Pancreas (tissue), 10 donors: Measurements from ENCODE around the gene SPOCK1. TPM values are rescaled to one million over a fixed set of nuclear protein-coding genes. Genes with fewer than 3 reads are reported as not detected.

Source experiments
- ATAC-seq, 4 donors: fragments of 200-7000 bp; cut with Tn5 transposase; one replicate each; pipeline versions ENCODE4 v1.8.0 to v1.9.1; 2020; ENCODE audit warnings: mild to moderate bottlenecking in 4 of 4, moderate library complexity in 4 of 4
- DNase-seq, 6 donors: peaks; one replicate each; pipeline ENCODE4 v3.0.0-alpha.2; 2020
- FAIRE-seq: peaks from 2 replicates; lab custom pipeline; 2012; peaks lifted over from hg19 to GRCh38; lab: Jason Lieb, UNC
- H3K27ac ChIP-seq, 4 donors: fragments of 200-600 bp; sonication (generic); 1 replicate in 3 of 4; 2 replicates in 1 of 4; pipeline versions ENCODE4 v1.5.0 to v1.8.0; 2020
- H3K27me3 ChIP-seq, 4 donors: fragments of 200-600 bp; one replicate each; pipeline ENCODE4 v1.8.0; 2021
- H3K36me3 ChIP-seq, 3 donors: fragments of 200-600 bp; sonication (generic) in 1 of 3; one replicate each; pipeline versions ENCODE4 v1.5.0 to v1.8.0; 2020 to 2021
- H3K4me1 ChIP-seq, 3 donors: fragments of 200-600 bp; one replicate each; pipeline ENCODE4 v1.8.0; 2021
- H3K4me3 ChIP-seq, 4 donors: fragments of 200-600 bp; sonication (generic) in 2 of 4; one replicate each; pipeline versions ENCODE4 v1.5.0 to v1.8.0; 2020 to 2021
- H3K9me3 ChIP-seq, 4 donors: fragments of 200-600 bp; one replicate each; pipeline ENCODE4 v1.8.0; 2021
- WGBS, 2 donors: extraction: QIAGEN DNeasy Blood & Tissue Kit; methylation state at CpG; one replicate each; pipeline ENCODE4 v1.1.7; 2013; 5-methylcytosine and 5-hydroxymethylcytosine counted together
- intact Hi-C, 3 donors: fragments of 100-400 bp; cut with DNase I; formaldehyde crosslinking; loops; one replicate each; pipeline versions ENCODE4 v1.11.1 to v1.14.2; 2022
- polyA plus RNA-seq, 2 donors: library from polyadenylated mRNA; stranded (reverse); fragments of 200-250 nt; gene quantifications; one replicate each; pipeline ENCODE4 v1.2.3, GENCODE V29; 2013
- total RNA-seq, 6 donors: library from RNA; stranded (reverse); fragmentation: NEBNext Ultra II Directional in 4 of 6; extraction: Animal tissue kit (Norgen Biotek cat#: 25700) in 4 of 6; gene quantifications; one replicate each; pipeline versions ENCODE4 v1.2.1 to v1.2.4, GENCODE V29; 2021 to 2023
- TF ChIP-seq, protein P1 (sequence below), 4 donors: fragments of 200-600 bp; sonication (generic) in 3 of 4; IDR thresholded peaks; one replicate each; pipeline versions ENCODE4 v1.5.0 to v1.8.0; 2021; ENCODE audit warnings: antibody characterized with exemption in 4 of 4
- donor health status: healthy with polysubstance abuse.
- donor health status: DM: no; HTN: no; CAD: no; lungs with moderate emphysema.
- donor health status: DM: no; HTN: no; CAD: no.
- donor health status: control.
- donor health status: control.
- donor health status: Bipolar disorder and iron deficiency.
- donor health status: DM: yes; HTN: yes; CAD: no.
- donor health status: DM: no; HTN: no; CAD: no.
- donor health status: DM: no; HTN: no; CAD: no.
- donor health status: DM: yes; HTN: yes; CAD: no.

The SPOCK1 gene
- total and polyA plus RNA-seq, 8 donors, result 1.7 to 16.5 (median 5.3) TPM

DNA sequence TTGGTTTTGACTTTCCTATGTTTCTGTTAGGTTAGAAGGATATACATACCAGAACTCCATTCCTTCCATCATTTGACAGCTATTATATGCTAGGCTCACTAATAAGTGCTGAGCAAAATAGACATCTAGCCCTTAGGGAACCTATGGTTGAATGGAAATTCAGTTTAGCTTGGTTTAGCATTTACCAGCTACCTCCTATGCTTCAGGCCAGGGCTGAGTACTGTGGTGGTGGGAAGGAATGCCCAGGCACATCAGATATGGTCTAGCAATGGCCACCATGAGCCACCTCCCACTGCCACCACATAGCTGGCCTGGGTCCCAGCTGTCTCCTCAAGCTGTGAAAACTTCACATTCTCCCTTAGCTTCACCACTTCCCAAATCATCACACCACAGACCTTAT lies 89.4 kb downstream of the SPOCK1 start:
- FAIRE-seq (no peak), ATAC-seq (no peak)

DNA sequence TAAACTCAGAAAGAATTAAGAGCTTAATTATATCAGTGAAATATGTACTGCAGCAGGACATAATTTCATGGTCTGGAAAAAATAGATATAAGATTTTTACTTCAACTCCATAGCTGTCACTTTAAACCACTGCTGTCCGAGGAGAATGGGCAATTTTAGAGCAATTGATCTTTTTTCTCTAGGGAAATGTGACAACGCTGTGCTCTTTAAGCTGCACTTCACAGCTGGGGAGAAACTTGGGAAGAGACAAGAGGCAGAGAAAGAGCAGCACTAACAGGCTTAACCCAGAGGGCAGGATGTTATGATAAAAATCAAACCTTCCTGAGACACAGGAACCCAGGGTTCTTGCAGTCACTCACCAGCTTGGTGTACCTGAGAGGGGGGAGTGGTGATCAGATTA lies 92.0 kb downstream of the SPOCK1 start:
- DNase-seq (no peak), FAIRE-seq (no peak), ATAC-seq (no peak)
- Histone ChIP-seq H3K4me3 (no peak overlapping the region), H3K27ac (no peak overlapping the region), H3K27me3 (no peaks in the 10 kb centered on the region), H3K4me1 (no peaks in the 10 kb centered on the region), H3K36me3 (no peaks in the 10 kb centered on the region), H3K9me3 (no peaks in the 10 kb centered on the region)
- intact Hi-C loops, result no loop called here
- TF ChIP-seq, protein P1, sequence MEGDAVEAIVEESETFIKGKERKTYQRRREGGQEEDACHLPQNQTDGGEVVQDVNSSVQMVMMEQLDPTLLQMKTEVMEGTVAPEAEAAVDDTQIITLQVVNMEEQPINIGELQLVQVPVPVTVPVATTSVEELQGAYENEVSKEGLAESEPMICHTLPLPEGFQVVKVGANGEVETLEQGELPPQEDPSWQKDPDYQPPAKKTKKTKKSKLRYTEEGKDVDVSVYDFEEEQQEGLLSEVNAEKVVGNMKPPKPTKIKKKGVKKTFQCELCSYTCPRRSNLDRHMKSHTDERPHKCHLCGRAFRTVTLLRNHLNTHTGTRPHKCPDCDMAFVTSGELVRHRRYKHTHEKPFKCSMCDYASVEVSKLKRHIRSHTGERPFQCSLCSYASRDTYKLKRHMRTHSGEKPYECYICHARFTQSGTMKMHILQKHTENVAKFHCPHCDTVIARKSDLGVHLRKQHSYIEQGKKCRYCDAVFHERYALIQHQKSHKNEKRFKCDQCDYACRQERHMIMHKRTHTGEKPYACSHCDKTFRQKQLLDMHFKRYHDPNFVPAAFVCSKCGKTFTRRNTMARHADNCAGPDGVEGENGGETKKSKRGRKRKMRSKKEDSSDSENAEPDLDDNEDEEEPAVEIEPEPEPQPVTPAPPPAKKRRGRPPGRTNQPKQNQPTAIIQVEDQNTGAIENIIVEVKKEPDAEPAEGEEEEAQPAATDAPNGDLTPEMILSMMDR (IDR thresholded peaks at IDR 0.05), result no peak
- WGBS, 2 donors, result 20 to 23% methylated on average over 2 of the region's 2 CpGs

More for the DNA sequence above, 89.4 kb downstream of the SPOCK1 start:
- H3K27ac ChIP-seq, result no peak overlapping the region
- no peak overlapping the region for H3K4me3 ChIP-seq
- no peaks in the 10 kb centered on the region for H3K4me1 ChIP-seq
- H3K36me3 ChIP-seq, result no peaks in the 10 kb centered on the region
- TF ChIP-seq, protein P1 (IDR thresholded peaks at IDR 0.05), result no peak
- H3K9me3 ChIP-seq, result no peaks in the 10 kb centered on the region
- no peak for DNase-seq
- H3K27me3 ChIP-seq, result no peaks in the 10 kb centered on the region
- intact Hi-C loops, result no loop called here

DNA sequence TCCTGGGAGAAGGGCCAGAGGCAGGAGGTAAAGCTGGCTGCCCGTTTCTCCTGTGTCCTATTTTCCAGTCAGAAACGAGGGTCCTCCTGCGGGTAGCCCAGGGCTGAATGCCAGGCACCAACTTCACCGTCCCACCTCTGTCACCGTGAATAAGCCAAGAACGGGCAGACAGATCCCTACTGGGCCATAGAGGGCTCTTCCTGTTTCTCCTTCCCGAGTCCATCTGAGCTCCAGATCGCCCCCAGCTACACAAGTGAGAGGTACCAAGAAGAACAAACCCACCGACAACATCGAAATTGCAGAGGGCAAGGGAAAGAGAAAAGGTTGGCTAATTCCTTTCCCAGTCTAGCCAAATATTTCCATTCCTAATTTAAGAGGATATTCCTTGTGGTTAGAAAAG lies 93.7 kb downstream of the SPOCK1 start:
- intact Hi-C loops, result no loop called here
- no peak overlapping the region for H3K4me3 ChIP-seq
- 62 to 75% methylated on average over 10 of the region's 10 CpGs for WGBS, 2 donors
- no peaks in the 10 kb centered on the region for H3K9me3 ChIP-seq
- no peaks in the 10 kb centered on the region for H3K36me3 ChIP-seq
- FAIRE-seq, result no peak
- H3K4me1 ChIP-seq, result no peaks in the 10 kb centered on the region
- H3K27me3 ChIP-seq, result no peaks in the 10 kb centered on the region
- ATAC-seq, result no peak
- no peak overlapping the region for H3K27ac ChIP-seq
- DNase-seq, result no peak
- TF ChIP-seq, protein P1 (IDR thresholded peaks at IDR 0.05), result no peak

DNA sequence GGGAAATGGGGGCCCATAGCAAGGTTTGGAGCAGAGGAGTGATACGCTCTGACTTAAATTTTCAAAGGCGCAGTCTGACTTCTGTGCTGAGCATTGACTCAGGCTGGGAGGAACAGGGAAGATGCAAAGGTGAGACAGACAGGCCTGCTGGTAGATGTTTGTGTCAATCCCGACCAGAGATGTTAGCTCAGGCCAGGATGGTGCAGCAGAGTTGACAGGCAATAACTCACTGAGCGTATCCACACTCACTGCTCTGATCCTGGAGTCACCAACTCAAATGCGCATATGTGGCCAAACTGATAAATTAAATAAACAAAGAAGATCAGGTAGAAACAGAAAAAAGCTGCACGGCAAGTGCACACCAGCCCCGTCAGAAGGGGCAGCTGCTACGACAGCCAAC lies 95.3 kb downstream of the SPOCK1 start:
- TF ChIP-seq, protein P1 (IDR thresholded peaks at IDR 0.05), result no peak
- Histone ChIP-seq H3K27me3 (no peaks in the 10 kb centered on the region), H3K36me3 (no peaks in the 10 kb centered on the region), H3K4me1 (no peaks in the 10 kb centered on the region), H3K27ac (no peak overlapping the region), H3K9me3 (no peaks in the 10 kb centered on the region), H3K4me3 (no peak overlapping the region)
- WGBS, 2 donors, result 66 to 72% methylated on average over 8 of the region's 8 CpGs
- ATAC-seq, result no peak
- FAIRE-seq, result no peak
- intact Hi-C loops, result no loop called here
- DNase-seq, result no peak

DNA sequence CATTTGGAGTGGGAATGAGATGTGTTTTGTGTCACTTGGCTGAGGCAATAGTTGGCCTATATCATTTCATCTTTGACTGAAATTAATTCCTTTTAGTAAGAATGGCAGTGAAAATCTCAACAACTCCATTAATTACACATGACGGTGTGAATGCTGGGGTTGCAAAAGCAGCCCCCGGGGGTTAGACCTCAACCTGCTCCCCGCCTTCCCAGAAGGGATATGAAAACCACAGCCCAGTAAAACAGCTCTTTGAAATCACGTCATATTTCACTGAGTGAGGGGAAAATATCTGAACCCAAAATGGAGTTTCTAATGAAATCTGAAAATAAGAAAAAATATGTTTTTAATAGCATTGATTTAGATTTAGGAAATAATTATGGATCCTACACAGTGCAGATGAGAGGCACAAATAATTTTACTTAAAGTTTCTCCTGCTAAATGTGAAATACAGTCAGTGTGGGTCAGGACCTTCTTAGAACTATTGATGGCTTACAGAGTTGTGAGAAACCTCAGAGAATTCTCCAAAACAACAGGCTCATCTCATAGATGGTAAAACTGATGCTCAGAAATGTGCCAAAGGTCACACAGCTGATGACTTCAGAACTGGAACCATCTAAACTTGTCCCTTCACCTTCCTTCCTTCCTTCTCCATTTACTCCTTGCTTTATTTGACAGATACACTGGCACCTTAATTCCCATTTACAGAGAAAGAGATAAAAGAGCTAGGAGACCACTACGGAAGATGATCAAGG lies 96.5 kb downstream of the SPOCK1 start:
- ATAC-seq, result no peak
- no peaks in the 10 kb centered on the region for H3K36me3 ChIP-seq
- WGBS, 2 donors, result 73 to 85% methylated on average over 5 of the region's 5 CpGs
- intact Hi-C loops, result no loop called here
- no peaks in the 10 kb centered on the region for H3K9me3 ChIP-seq
- no peak overlapping the region for H3K4me3 ChIP-seq
- no peak for FAIRE-seq
- H3K27me3 ChIP-seq, result no peaks in the 10 kb centered on the region
- H3K4me1 ChIP-seq, result no peaks in the 10 kb centered on the region
- TF ChIP-seq, protein P1 (IDR thresholded peaks at IDR 0.05), result no peak
- no peak overlapping the region for H3K27ac ChIP-seq
- no peak for DNase-seq
